ENCODE results near the gene PLEKHG2.
"Not testable (repeated sequence)": the region's sequence is repeated elsewhere in the genome, so short reads cannot be mapped to it uniquely, and the experiment has no call there.

The PLEKHG2 gene

DNA sequence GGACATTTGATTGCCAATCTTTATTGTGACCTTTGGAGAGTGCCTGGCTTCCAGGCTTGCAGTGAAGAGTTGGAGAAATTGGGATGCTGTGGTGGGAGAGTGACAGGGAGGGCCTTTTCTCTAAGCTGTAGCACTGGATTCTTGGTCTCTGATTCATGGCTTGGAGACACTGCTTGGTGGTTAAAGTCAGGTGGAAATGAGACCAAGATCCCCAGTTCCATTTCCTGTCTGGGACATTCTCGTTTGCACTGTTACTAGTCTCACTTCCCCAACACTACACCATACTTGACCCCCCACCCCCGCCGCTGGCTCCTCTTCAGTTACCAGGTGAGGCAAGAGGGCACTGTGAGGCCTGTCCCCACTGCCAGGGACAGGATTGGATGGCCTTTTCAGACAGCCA is 35.8 kb downstream of the PLEKHG2 start:
- no peak for DNase-seq (ENCODE audit: low spot score)

DNA sequence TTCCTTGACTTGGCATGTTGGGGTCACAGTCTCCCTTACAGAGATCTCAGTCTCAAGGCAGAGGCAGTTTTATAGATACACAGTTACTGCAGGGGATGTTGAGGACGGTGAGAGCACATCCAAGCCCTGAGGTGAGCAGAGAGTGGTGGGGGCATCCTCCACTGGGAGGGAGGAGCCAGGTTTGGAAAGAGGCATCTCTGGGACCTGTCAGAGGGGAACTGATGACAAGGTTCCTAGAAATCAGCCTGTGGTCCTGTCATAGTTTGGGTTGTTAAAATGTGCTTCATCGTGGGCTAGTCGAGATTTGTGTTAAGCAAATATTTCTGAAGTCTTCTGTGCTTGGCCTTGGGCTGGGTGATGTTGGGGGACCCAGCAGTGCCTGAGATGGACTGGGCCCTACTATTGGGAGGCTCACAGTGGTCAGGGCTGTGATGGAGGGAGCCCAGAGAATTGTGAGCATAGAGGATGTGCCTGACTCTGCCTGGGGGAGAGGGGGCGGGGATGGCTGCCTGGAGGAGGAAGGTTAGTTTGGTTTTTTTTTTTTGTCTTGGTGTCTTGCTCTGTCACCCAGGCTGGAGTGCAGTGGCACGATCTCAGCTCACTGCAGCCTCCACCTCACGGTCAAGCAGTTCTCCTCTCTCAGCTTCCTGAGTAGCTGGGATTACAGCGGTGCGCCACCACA is 36.8 kb downstream of the PLEKHG2 start:
- no peak for DNase-seq (ENCODE audit: low spot score)

DNA sequence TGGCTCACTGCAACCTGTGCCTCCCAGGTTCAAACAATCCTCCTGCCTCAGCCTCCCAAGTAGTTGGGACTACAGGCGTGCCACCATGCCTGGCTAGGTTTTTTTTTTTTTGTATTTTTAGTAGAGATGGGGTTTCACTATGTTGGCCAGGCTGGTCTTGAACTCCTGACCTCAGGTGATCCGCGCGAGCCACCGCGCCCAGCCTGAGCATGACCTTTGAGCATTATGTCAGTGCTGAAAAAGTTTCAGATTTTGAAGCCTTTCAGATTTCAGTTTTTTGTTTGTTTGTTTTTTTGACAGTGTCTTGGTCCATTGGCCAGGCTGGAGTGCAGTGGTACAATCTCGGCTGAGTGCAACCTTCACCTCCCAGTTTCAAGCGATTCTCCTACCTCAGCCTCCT is 38.8 kb downstream of the PLEKHG2 start:
- DNase-seq (ENCODE audit: low spot score), result not testable (repeated sequence)

DNA sequence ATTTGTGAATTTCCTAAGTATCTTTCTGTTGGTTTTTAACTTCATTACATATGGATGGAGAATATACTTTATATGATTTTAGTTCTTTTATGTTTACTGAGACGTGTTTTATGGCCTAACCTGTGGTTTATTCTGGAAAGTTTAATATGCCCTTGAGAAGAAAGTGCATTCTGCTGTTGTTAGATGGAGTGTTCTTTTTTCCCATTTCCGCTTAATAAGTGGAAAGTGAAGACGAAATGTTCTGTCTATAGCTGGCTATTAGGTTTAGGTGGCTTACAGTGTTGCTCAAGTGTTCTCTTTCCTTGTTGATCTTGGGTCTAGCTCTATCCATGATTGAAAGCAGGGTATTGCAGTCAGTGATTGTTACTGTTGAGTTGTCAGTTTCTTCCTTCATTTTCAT is 50.9 kb downstream of the PLEKHG2 start:
- no peak for DNase-seq (ENCODE audit: low spot score)

DNA sequence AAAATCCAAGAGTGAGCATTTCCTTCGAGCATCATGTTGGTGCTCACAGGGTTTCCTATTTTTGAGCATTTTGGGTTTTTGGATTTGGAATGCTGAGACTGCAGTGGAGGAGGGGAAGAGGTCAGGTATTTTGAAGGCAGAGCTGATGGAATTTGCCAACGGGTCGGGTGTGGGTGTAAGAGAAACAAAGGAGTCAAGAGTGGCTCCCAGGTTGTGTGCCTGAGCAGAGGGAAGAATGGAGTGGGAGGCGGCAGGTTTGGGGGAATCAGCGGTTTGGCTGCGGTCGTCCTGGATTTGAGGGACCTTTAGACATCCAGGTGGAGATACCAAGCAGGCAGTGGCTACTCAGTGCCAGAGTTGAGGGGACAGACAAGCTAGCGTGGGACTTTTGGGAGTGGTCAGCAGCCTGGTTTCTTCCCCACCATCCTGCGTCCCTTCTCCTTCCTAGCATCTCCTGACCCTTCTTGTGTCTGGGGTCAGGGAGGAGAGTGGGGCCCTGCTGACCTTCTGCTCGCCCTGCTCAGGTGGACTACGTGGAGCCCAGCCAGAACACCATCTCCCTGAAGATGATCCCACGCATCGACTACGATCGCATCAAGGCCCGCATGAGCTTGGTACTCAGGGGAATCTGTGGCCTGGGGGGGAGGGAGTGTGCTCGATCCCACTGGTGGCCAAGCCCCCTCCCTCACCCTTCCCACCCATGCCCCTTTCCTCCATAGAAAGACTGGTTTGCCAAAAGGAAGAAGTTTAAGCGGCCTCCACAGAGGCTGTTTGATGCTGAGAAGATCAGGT is 53.7 kb downstream of the PLEKHG2 start:
- no peak for DNase-seq (ENCODE audit: low spot score)

DNA sequence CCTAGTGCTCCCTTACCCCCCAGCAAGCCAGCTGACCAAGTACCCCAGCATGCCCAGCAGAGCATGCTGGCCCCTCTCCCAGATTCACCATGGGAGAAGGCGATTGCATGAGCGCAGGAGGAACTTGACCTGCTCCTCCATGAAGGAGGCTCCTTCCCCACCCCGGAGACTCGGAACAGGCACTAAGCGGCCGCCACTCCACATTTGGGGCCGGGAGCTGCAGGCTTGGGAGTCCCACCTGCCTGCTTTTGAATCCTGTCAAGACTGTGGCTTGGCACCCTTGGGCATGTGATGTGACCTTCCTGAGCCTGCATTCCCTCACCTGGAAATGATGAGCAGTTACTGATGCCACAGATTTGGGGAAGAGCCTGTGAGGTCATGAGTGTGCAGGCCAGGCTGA is 55.5 kb downstream of the PLEKHG2 start:
- DNase-seq (ENCODE audit: low spot score), result no peak

DNA sequence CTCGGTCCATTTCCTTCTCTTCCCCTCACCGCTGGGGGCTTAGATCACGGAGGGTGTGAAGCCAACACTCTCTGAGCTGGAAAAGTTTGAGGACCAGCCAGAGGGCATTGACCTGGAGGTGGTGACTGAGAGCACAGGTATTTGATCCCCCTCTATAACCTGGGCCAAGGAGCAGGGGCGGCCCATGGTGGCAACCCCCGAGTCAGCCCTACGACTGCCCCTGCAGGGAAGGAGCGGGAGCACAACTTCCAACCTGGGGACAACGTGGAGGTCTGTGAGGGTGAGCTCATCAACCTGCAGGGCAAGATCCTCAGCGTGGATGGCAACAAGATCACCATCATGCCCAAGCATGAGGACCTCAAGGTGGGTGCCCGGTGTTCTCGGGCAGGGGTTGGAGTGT is 56.6 kb downstream of the PLEKHG2 start:
- DNase-seq (ENCODE audit: low spot score), result no peak

DNA sequence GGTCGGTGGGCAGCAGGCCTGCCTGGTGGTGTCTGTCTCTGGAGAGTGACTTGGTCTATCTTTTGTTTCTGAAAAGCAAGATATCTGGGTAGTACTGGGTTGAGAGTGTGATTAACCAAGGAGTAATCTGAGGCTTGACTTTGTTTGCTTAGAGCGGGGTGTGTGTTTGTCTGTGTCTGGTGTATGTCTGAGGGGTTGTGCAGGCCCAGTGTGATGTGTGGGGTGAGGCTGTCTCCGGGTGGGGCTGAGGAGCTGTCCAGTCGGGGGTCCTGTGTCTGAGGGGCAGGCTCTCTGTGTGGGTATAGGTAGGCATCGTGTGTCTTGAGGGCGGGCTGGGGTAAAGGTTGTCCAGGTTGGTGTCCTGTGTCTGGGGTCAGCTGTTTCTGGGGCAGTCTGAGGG is 57.1 kb downstream of the PLEKHG2 start:
- DNase-seq (ENCODE audit: low spot score), result no peak

DNA sequence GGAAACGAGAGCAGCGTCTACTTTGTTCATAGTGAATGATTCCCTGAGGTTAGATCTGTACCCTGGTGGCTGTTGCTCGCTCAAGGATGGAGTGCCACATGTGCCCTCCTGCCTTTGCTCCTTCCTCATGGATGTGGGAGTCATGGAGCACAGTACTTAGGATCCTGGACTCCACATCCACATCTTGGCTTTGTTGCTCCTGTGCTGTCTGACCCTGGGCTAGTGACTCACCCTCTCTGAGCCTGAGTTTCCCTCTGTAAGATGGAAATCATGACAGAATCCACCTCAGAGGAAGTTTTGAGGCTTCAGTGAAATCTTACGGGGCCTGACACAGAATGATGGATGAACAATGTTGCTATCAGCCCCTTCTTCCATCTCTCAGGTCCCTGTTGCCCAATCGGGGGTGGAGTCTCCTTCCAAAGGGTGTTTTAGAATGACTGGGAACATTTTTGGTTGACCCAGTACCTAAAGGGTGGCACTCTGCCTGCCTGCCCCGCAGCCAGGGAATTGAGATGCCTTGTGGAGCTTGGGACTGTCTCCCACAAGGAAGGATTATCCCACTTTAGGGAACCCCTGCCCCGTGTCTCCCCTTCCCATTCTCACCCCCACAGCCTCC is 58.4 kb downstream of the PLEKHG2 start:
- no peak for DNase-seq (ENCODE audit: low spot score)

DNA sequence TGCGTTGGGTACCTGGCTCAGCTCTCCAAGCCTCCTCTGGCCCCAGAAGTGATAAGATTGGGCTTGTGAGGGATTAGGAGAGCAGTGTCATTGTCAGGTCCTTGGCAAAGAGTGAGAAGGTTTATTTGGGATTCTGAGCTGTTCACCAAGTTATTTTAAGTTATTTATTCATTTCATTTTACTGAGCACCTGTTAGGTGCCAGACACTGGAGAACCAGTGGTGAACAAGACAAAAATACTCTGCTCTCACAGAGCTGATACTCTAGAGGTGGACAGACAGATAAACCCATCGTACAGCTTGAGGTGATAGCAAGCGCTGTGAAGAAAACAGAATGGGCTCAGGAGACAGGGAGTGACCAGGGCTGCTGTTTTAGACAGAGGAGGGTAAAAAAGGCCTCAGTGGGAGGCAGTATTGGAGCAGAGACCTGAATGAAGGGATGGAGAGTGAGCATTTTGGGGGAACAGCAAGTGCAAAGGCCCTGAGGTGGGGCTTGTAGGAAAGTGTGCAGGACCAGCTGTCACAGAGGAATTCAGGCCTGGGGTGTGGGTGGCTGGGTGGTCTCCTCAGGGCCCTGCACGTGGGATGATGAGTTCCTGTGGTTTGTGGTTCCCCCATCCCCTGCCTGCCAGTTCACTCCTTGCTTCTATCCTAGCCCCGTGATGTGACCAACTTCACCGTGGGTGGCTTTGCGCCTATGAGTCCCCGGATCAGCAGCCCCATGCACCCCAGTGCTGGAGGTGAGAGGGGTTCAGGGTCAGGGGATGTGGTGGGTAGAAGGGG is 59.5 kb downstream of the PLEKHG2 start:
- DNase-seq (ENCODE audit: low spot score), result no peak

DNA sequence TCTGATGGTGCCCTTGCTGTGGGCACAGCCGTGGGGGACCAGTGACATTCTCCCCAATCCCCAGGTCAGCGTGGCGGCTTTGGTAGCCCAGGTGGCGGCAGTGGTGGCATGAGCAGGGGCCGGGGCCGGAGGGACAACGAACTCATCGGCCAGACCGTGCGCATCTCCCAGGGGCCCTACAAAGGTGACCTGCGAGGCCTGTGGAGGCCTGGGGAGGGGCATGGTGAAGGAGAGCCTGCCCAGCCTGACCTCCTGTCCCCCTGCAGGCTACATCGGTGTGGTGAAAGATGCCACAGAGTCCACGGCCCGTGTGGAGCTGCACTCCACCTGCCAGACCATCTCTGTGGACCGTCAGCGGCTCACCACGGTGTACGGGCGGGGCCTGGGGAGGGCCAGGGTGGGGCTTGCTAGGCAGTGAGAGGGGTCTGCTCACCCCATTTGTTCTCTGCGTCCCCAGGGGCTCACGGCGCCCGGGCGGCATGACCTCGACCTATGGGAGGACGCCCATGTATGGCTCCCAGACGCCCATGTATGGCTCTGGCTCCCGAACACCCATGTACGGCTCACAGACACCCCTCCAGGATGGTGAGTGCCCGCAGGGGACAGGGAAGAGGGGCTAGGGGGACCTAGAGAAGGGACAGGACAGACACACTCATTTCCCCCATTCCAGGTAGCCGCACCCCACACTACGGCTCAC is 60.4 kb downstream of the PLEKHG2 start:
- DNase-seq (ENCODE audit: low spot score), result no peak

DNA sequence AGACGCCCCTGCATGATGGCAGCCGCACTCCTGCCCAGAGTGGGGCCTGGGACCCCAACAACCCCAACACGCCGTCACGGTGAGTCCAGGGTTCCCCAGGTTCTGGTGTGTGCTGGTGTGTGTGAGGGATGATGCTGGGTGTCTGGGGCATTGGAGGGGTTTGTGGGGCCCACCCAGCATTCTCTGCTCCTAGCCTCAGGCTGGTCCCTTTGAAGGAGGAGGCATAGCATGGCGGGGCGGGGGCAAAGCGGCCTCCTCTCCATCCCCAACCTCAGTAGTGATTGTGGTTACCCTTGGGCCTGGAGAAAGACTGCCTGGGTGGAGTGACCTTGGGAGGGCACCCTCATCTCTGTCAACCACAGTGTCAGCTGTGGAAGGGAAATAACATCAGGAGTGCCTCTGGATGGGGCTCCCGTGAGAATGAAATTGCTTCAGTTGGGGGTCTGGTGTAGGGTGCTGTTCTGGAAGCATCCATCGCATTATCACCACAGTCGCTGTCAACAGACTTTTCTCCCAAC is 61.0 kb downstream of the PLEKHG2 start:
- DNase-seq (ENCODE audit: low spot score), result no peak

DNA sequence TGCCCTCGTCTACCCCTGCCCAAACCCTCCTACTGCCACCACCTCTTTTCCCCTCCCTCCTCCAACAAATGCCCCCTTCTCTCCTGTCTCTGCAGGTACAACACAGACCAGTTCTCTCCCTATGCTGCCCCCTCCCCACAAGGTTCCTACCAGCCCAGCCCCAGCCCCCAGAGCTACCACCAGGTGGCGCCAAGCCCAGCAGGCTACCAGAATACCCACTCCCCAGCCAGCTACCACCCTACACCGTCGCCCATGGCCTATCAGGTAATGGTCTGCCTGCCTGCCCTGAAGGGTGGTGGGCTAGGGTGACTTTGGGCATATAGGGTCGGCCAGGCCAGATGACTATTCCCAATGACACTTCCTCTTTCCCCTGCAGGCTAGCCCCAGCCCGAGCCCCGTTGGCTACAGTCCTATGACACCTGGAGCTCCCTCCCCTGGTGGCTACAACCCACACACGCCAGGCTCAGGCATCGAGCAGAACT is 61.7 kb downstream of the PLEKHG2 start:
- no peak for DNase-seq (ENCODE audit: low spot score)

DNA sequence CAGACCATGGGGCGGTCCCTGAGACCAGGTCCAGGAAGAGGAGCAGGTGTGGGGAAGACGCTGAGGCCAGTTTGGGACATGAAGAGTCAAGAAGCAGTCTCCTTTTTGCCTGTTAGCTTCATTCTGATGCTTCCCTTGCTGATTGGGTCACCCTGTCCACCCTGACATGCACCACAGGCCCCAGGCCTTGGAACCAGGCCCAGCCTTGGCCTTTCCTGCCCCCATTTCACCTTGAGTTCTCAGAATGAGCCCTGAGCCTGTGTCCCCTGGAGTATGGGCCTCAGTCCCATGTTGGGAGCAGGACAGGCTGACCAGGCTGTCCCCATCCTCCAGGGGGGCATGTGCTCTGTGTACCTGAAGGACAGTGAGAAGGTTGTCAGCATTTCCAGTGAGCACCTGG is 63.3 kb downstream of the PLEKHG2 start:
- no peak for DNase-seq (ENCODE audit: low spot score)
